Vagina (tissue), 2 donors: ENCODE data around the gene PRAMEF9.
"Not testable (repeated sequence)": the region's sequence is repeated elsewhere in the genome, so short reads cannot be mapped to it uniquely, and the experiment has no call there.

Experiments used
- CTCF ChIP-seq, 3 experiments: fragments of 450-650 bp in 2 of 3; fragments of 200-600 bp in 1 of 3; sonication (generic) in 1 of 3; IDR thresholded peaks; one replicate each; pipeline ENCODE4 v1.5.1; 2017 to 2019; ENCODE audit warnings: antibody characterized with exemption in 3 of 3, mild to moderate bottlenecking in 2 of 3, moderate library complexity in 2 of 3
- POLR2A ChIP-seq, 2 donors: fragments of 450-650 bp; IDR thresholded peaks; one replicate each; pipeline ENCODE4 v1.6.1; 2017; ENCODE audit warnings: antibody characterized with exemption in 2 of 2, mild to moderate bottlenecking in 2 of 2, moderate library complexity in 2 of 2

- not testable (repeated sequence) for TF ChIP-seq CTCF, POLR2A (IDR thresholded peaks at IDR 0.05)
Observed at GRCh38 chr1:13227271-13228055, 55.8 kb downstream of the PRAMEF9 start.
